Stimulated activated CD4-positive, alpha-beta T cell treated with anti-CD3 and anti-CD28 coated beads, Interleukin-4, amount 100 ng/mL, for 24 hours (primary cell): Measurements from ENCODE around the gene UVSSA.
A peak's percentile ranks its signal among the peaks of the same experiment; 100 is the strongest.

Experiments
- DNase-seq: peaks from one replicate; pipeline ENCODE4 v3.0.0-alpha.2; 2020

Gene UVSSA

GRCh38 chr4:1351854-1352566, 5.0 kb downstream of the UVSSA start:
- peak; percentile 92 for DNase-seq

GRCh38 chr4:1352567-1352900, 5.5 kb downstream of the UVSSA start:
- DNase-seq, result no peak

GRCh38 chr4:1353186-1354055, 6.4 kb downstream of the UVSSA start:
- no peak for DNase-seq

GRCh38 chr4:1354136-1354982, 7.4 kb downstream of the UVSSA start:
- DNase-seq, result no peak

GRCh38 chr4:1354983-1355275, 7.9 kb downstream of the UVSSA start:
- no peak for DNase-seq

- DNase-seq, result no peak
Measured at GRCh38 chr4:1355378-1355777, 8.4 kb downstream of the UVSSA start.

- DNase-seq, result peak; percentile 52
Measured at GRCh38 chr4:1356181-1356998, 9.4 kb downstream of the UVSSA start.

GRCh38 chr4:1357356-1358248, 10.6 kb downstream of the UVSSA start:
- DNase-seq, result no peak

GRCh38 chr4:1358421-1359143, 11.6 kb downstream of the UVSSA start:
- no peak for DNase-seq

GRCh38 chr4:1359144-1359501, 12.1 kb downstream of the UVSSA start:
- DNase-seq, result no peak

GRCh38 chr4:1359976-1360375, 13.0 kb downstream of the UVSSA start:
- no peak for DNase-seq

- DNase-seq, result no peak
Measured at GRCh38 chr4:1360423-1361283, 13.6 kb downstream of the UVSSA start.

GRCh38 chr4:1361431-1361830, 14.4 kb downstream of the UVSSA start:
- DNase-seq, result no peak

- DNase-seq, result no peak
Measured at GRCh38 chr4:1362046-1362445, 15.0 kb downstream of the UVSSA start.

- no peak for DNase-seq
Measured at GRCh38 chr4:1362521-1362920, 15.5 kb downstream of the UVSSA start.

GRCh38 chr4:1363513-1363912, 16.5 kb downstream of the UVSSA start:
- no peak for DNase-seq

GRCh38 chr4:1364217-1364616, 17.2 kb downstream of the UVSSA start:
- no peak for DNase-seq

- no peak for DNase-seq
Measured at GRCh38 chr4:1364748-1365147, 17.7 kb downstream of the UVSSA start.

GRCh38 chr4:1365271-1366178, 18.5 kb downstream of the UVSSA start:
- no peak for DNase-seq
